ENCODE data around the gene DLGAP1.

The DLGAP1 gene

DNA sequence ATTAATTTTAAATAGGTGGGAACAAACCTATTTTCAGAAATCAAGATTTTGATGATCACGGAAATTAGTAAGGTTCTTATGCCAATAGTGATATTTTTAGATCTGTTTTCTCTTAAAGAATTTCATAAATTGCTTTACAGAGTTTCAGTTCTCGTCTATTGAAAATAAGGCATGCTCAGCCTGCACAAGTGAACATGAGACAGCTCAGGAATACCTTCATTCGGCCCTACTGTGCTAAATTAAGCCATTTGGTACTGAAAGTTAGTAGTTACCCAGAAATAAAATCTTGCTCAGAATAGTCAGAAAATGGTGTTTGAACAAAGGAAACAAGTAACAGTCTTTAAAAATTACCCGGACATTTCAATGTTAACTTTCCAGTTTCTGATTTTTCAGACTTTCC, 60.4 kb downstream of the DLGAP1 start:
- TF ChIP-seq, protein P1, sequence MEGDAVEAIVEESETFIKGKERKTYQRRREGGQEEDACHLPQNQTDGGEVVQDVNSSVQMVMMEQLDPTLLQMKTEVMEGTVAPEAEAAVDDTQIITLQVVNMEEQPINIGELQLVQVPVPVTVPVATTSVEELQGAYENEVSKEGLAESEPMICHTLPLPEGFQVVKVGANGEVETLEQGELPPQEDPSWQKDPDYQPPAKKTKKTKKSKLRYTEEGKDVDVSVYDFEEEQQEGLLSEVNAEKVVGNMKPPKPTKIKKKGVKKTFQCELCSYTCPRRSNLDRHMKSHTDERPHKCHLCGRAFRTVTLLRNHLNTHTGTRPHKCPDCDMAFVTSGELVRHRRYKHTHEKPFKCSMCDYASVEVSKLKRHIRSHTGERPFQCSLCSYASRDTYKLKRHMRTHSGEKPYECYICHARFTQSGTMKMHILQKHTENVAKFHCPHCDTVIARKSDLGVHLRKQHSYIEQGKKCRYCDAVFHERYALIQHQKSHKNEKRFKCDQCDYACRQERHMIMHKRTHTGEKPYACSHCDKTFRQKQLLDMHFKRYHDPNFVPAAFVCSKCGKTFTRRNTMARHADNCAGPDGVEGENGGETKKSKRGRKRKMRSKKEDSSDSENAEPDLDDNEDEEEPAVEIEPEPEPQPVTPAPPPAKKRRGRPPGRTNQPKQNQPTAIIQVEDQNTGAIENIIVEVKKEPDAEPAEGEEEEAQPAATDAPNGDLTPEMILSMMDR (IDR thresholded peaks at IDR 0.05; ENCODE audit: extremely low read depth, missing control alignments): no peak
- DNase-seq (ENCODE audit: low spot score): no peak

DNA sequence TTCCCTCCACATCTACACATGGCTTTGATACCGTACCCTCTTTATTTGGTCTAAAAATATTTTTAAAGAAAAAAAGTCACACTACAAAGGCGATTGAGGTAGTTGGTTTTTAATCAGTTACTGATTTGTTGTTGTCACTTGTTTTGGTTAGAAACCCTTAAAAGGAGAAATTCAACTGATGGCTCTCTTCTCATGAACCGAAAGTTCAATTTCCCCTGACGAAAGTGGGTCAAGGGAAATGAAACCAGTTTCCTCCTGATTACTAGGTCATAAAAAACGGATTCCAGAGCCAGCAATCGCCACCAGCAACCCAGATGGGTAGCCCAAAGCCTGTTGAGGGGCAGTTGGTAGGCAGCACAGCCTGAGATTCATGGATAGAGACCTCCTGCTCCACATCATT, 63.2 kb downstream of the DLGAP1 start:
- TF ChIP-seq, protein P1 (IDR thresholded peaks at IDR 0.05; ENCODE audit: extremely low read depth, missing control alignments): no peak
- peak; percentile 15 for DNase-seq (ENCODE audit: low spot score)

DNA sequence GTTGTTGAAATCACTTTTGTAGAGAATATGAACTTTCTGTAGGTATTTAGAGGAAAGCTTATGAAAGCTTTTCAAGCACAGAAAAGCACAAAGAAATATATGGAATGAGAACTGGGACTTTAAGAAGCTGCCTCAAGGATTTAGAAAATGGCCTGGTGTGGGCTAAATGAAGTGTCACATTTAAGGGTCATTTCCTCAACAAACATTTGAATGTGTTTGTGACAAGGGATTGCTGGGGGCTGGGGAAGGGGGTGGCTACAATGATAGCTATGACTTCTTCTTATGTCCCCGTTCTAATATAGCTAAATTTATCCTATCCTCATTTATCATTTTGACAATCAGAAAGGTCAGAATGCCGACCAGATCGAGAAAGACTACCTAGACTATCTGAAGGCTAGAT, 69.2 kb downstream of the DLGAP1 start:
- TF ChIP-seq, protein P1 (IDR thresholded peaks at IDR 0.05; ENCODE audit: extremely low read depth, missing control alignments): no peak
- DNase-seq (ENCODE audit: low spot score): no peak

DNA sequence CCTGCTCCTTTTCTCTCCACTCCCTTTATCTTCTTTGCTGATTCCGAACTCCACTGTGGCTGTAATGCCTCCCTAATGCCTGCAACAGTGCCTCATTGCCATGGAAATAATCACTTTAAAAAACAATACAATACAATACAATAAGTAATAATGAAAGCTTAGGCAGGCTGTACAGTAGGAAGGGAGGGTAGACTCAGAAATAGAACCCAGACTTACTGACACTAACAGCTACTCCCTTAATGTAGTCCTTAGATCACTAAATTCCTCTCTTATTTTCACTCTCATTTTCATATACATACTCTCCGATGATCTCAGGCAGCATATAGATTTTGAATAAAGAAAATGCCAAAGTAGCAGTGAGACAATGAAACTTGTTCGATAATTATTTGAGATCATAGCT, 70.2 kb downstream of the DLGAP1 start:
- TF ChIP-seq, protein P1 (IDR thresholded peaks at IDR 0.05; ENCODE audit: extremely low read depth, missing control alignments): no peak
- no peak for DNase-seq (ENCODE audit: low spot score)

DNA sequence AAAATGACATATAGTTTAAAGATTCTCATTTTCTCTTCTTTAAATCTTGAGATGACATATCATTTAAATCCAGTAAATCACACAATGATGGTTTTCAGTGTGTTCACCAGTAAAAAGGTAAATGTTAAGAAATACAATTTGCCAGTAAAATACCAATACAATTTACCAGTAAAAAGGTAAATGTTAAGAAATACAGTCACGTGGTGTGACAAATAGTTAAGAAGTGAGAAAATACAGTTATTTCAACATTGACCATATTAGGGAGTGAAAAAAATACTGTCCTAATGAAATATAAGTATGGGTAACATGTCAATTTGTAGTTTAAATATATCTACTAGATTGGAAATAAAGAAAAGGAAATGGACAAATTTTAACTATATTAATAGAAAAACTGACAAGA, 80.5 kb downstream of the DLGAP1 start:
- TF ChIP-seq, protein P1 (IDR thresholded peaks at IDR 0.05; ENCODE audit: extremely low read depth, missing control alignments): no peak
- no peak for DNase-seq (ENCODE audit: low spot score)

DNA sequence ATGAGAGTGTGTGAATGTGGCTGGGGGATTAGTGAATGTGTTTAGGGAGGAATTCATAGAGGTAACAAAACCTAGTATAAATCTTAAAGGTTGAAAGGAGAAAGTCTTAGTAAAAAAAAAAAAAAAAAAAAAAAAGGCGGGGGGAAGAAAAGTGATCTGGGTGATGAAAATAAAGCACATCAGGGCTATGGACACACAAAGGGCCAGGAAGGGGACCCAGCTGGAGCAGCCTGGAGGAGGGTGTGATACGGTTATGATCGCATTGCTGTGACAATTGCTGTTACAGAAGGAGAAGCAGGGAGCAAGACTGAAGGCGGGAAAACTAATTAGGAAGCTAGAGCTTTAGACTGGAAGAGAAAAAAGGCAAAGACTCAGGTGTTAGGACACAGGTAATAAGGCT, 85.4 kb downstream of the DLGAP1 start:
- TF ChIP-seq, protein P1 (IDR thresholded peaks at IDR 0.05; ENCODE audit: extremely low read depth, missing control alignments): no peak

DNA sequence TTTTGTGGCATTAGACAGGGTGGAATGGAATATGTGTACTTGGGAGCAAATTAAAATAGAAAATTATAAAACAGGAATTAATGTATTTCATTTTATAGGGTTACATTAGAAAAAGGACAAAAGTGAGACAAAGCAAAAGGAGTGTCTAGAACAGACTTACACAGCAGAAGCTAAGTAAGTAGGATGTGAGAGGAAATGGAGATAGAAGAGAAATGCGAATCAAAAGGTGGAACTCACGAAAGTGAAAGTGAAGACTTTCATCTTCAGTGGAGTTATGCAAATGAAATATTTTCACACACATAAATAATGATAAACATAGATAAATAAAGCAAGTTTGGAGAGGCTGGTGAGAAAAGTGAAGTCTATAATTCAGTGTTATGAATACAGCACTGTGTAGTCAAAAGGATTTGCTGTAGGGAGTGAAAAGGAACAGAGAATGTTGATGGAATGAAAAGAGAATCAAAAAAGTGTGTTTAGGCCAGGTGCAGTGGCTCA, 94.8 kb downstream of the DLGAP1 start:
- TF ChIP-seq, protein P1 (IDR thresholded peaks at IDR 0.05; ENCODE audit: extremely low read depth, missing control alignments): no peak

More for the DNA sequence above, 85.4 kb downstream of the DLGAP1 start:
- no peak for DNase-seq (ENCODE audit: low spot score)

More for the DNA sequence above, 94.8 kb downstream of the DLGAP1 start:
- DNase-seq (ENCODE audit: low spot score): no peak

Measured in GM20000 (cell line).